NT2/D1 (cell line): ENCODE data around the gene FRAS1.

Experiments
- DNase-seq: peaks from one replicate; pipeline ENCODE4 v3.0.0-alpha.2; 2011; ENCODE audit warnings: low read depth, low spot score
- H3K27me3 ChIP-seq: 2 replicates; pipeline ENCODE4 v1.6.0; 2011; ENCODE audit warnings: mild to moderate bottlenecking; ENCODE audit not compliant: insufficient read length, insufficient read depth
- H3K36me3 ChIP-seq: 2 replicates; pipeline ENCODE4 v1.6.1; 2011; ENCODE audit warnings: mild to moderate bottlenecking, low read length, mixed read lengths; ENCODE audit not compliant: insufficient read depth, insufficient read length
- H3K4me1 ChIP-seq: 2 replicates; pipeline ENCODE4 v1.5.1; 2011; ENCODE audit not compliant: insufficient read depth, insufficient read length
- H3K4me3 ChIP-seq: 2 replicates; pipeline ENCODE4 v1.5.1; 2011; ENCODE audit warnings: low read depth; ENCODE audit not compliant: insufficient read length
- H3K9ac ChIP-seq: 2 replicates; pipeline ENCODE4 v1.6.0; 2011; ENCODE audit warnings: low read depth; ENCODE audit not compliant: insufficient read length
- H3K9me3 ChIP-seq: 2 replicates; pipeline ENCODE4 v1.5.1; 2011; ENCODE audit warnings: mild to moderate bottlenecking, low read length; ENCODE audit not compliant: insufficient read depth
- SUZ12 ChIP-seq: IDR thresholded peaks from 2 replicates; pipeline ENCODE4 v1.6.1; 2011; ENCODE audit not compliant: insufficient read length, insufficient read depth; ENCODE audit errors: extremely low read depth
- YY1 ChIP-seq: IDR thresholded peaks from 2 replicates; pipeline ENCODE4 v1.6.1; 2011; ENCODE audit not compliant: insufficient read length, insufficient read depth
- ZNF274 ChIP-seq: IDR thresholded peaks from 2 replicates; pipeline ENCODE4 v1.6.1; 2011; ENCODE audit warnings: mild to moderate bottlenecking, low read depth, low read length

Gene FRAS1

GRCh38 chr4:78022517-78022916, 34.6 kb upstream of the FRAS1 start:
- H3K9me3 ChIP-seq, result no peaks in the 10 kb centered on the region
- TF ChIP-seq SUZ12, result no peak
- TF ChIP-seq ZNF274, result no peak
- no peak for TF ChIP-seq YY1
- H3K9ac ChIP-seq, result no peak overlapping the region
- H3K4me1 ChIP-seq, result no peaks in the 10 kb centered on the region
- no peaks in the 10 kb centered on the region for H3K36me3 ChIP-seq
- DNase-seq, result no peak
- no peaks in the 10 kb centered on the region for H3K27me3 ChIP-seq
- no peak overlapping the region for H3K4me3 ChIP-seq

- Histone ChIP-seq H3K4me3 (no peak overlapping the region), H3K9ac (no peak overlapping the region), H3K36me3 (no peaks in the 10 kb centered on the region), H3K9me3 (no peaks in the 10 kb centered on the region), H3K4me1 (no peaks in the 10 kb centered on the region), H3K27me3 (no peaks in the 10 kb centered on the region)
- DNase-seq, result no peak
- no peak for TF ChIP-seq SUZ12
These were observed 33.0 kb upstream of the FRAS1 start for GRCh38 chr4:78024085-78024484.

- Histone ChIP-seq H3K4me1 (no peaks in the 10 kb centered on the region), H3K4me3 (no peak overlapping the region), H3K36me3 (no peaks in the 10 kb centered on the region), H3K9ac (no peak overlapping the region), H3K27me3 (no peaks in the 10 kb centered on the region), H3K9me3 (no peaks in the 10 kb centered on the region)
- TF ChIP-seq SUZ12, result no peak
- no peak for TF ChIP-seq YY1
- no peak for TF ChIP-seq ZNF274
- no peak for DNase-seq
These were observed 32.5 kb upstream of the FRAS1 start for GRCh38 chr4:78024576-78025091.

- TF ChIP-seq YY1 (no peak), ZNF274 (no peak), SUZ12 (no peak)
- Histone ChIP-seq H3K4me1 (no peaks in the 10 kb centered on the region), H3K36me3 (no peaks in the 10 kb centered on the region), H3K4me3 (no peak overlapping the region), H3K9ac (no peak overlapping the region), H3K9me3 (no peaks in the 10 kb centered on the region), H3K27me3 (no peaks in the 10 kb centered on the region)
- no peak for DNase-seq
These were observed 25.6 kb upstream of the FRAS1 start for GRCh38 chr4:78031417-78031950.

- H3K4me3 ChIP-seq, result no peak overlapping the region
- TF ChIP-seq YY1 (no peak), SUZ12 (no peak), ZNF274 (no peak)
These were observed 24.7 kb upstream of the FRAS1 start for GRCh38 chr4:78032446-78032845.

GRCh38 chr4:78032929-78033328, 24.2 kb upstream of the FRAS1 start:
- Histone ChIP-seq H3K4me1 (no peaks in the 10 kb centered on the region), H3K9me3 (no peaks in the 10 kb centered on the region), H3K27me3 (no peaks in the 10 kb centered on the region), H3K36me3 (no peaks in the 10 kb centered on the region), H3K9ac (no peak overlapping the region), H3K4me3 (no peak overlapping the region)
- TF ChIP-seq ZNF274 (no peak), SUZ12 (no peak), YY1 (no peak)
- DNase-seq, result no peak

More at GRCh38 chr4:78032446-78032845, 24.7 kb upstream of the FRAS1 start:
- Histone ChIP-seq H3K4me1 (no peaks in the 10 kb centered on the region), H3K36me3 (no peaks in the 10 kb centered on the region), H3K9ac (no peak overlapping the region), H3K9me3 (no peaks in the 10 kb centered on the region), H3K27me3 (no peaks in the 10 kb centered on the region)
- no peak for DNase-seq

GRCh38 chr4:78033861-78034260, 23.3 kb upstream of the FRAS1 start:
- Histone ChIP-seq H3K9me3 (no peaks in the 10 kb centered on the region), H3K27me3 (no peaks in the 10 kb centered on the region), H3K36me3 (no peaks in the 10 kb centered on the region), H3K4me1 (no peaks in the 10 kb centered on the region), H3K4me3 (no peak overlapping the region), H3K9ac (no peak overlapping the region)
- DNase-seq, result no peak
- TF ChIP-seq YY1 (no peak), SUZ12 (no peak), ZNF274 (no peak)
